Measurements from ENCODE around the gene PLD5.

The PLD5 gene

DNA sequence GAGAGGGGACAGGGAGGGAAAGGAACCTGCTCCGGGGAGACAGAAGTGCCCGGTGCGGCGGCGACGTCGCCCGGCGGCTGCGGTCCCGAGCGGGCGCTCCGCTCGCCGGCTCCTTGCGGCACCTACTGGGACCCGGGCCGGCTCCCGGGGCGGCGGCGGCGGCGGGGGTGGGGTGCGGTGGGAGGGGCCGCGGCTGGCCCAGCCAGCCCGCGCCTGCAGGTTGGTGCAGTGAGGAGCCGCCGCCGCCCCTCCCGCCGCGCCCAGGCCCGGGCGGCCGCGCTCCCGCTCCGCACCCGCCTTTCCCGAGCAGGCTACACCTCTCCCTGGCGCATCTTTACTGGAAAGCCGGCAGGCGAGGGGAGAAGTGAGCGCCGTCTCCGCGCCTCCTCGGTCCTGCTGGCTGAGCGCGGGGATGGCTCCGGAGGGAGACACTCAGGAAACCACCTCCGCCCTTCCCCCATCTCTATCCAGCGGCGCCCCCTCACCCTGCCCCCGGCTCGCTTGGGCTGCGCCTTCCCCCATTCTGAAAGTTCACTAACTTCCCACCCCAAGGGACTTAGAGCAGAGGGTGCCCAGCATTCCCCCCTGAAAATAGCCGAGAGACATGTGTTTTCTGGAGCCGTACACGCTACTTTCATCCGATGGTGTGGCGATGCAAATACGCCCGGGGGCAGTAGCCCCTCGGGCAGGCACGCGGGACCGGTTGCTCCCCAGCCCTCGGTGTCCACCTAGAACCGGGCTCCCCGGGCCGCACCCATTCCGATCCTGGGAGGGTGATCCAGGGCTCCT, at the start of gene PLD5:
PLD5 (minus strand) TSS at position 127 of the 789 bp plus-strand sequence.
- no peaks in the 10 kb centered on the region for H3K36me3 Mint-ChIP-seq
- no peak within 1 kb of the TSS for H3K27ac Mint-ChIP-seq
- no peaks in the 10 kb centered on the region for H3K9me3 Mint-ChIP-seq
- peaks cover 36% of the 10 kb centered on the region for H3K27me3 Mint-ChIP-seq
- peaks cover 7% of the 10 kb centered on the region for H3K4me1 Mint-ChIP-seq
- H3K4me3 Mint-ChIP-seq = peak within 1 kb of the TSS; percentile 36

- no peak overlapping the region for H3K4me3 Mint-ChIP-seq
- H3K27ac Mint-ChIP-seq = no peak overlapping the region
- no peaks in the 10 kb centered on the region for H3K36me3 Mint-ChIP-seq
- H3K27me3 Mint-ChIP-seq = no peaks in the 10 kb centered on the region
- H3K9me3 Mint-ChIP-seq = no peaks in the 10 kb centered on the region
- H3K4me1 Mint-ChIP-seq = no peaks in the 10 kb centered on the region
Measured at GRCh38 chr1:242569867-242570266, 45.4 kb upstream of the PLD5 start.

DNA sequence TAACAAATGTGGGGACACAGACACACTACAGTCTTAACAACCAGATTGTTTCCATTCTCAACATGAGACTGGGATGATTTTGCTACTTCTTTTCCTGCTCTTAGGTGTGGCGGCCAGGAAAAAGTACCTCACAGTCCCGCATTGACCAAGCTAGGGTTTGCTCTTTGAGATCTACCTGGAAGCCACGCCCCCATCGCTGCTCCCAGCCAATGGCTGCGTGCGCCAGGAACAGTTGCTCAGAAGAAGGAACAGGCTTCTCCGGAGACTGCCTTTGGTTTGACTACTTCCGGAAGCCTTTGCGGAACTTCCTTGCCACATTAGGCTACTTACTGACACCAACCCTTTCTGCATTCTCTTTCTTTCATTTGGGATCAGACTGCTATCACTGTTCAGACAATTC, 44.2 kb upstream of the PLD5 start:
- Mint-ChIP-seq H3K27ac (no peak overlapping the region), H3K27me3 (no peaks in the 10 kb centered on the region), H3K9me3 (no peaks in the 10 kb centered on the region), H3K4me3 (no peak overlapping the region), H3K4me1 (no peaks in the 10 kb centered on the region), H3K36me3 (no peaks in the 10 kb centered on the region)

DNA sequence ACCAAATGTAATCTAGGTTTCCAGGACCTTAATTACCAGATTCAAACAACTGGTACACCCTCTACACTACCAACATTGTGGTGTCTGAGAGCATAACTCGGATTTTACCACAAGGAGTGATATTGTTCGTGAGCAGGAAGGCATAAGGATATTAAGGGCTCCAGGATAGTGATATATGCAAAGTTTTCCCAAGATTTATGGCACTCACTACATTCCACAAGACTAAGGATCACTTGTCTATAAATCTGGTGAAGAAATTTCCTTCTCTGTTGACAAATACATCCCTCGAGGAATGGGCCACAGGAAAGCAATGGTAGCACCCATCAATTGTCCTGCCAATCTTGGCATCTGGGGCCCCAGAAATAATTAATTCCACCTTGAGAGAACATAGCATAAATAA, 43.1 kb upstream of the PLD5 start:
- no peaks in the 10 kb centered on the region for H3K4me1 Mint-ChIP-seq
- H3K27ac Mint-ChIP-seq = no peak overlapping the region
- H3K27me3 Mint-ChIP-seq = no peaks in the 10 kb centered on the region
- H3K4me3 Mint-ChIP-seq = no peak overlapping the region
- no peaks in the 10 kb centered on the region for H3K36me3 Mint-ChIP-seq
- H3K9me3 Mint-ChIP-seq = no peaks in the 10 kb centered on the region

- no peaks in the 10 kb centered on the region for H3K9me3 Mint-ChIP-seq
- no peak overlapping the region for H3K4me3 Mint-ChIP-seq
- peaks cover 5% of the 10 kb centered on the region for H3K27me3 Mint-ChIP-seq
- no peak overlapping the region for H3K27ac Mint-ChIP-seq
- no peaks in the 10 kb centered on the region for H3K4me1 Mint-ChIP-seq
- no peaks in the 10 kb centered on the region for H3K36me3 Mint-ChIP-seq
Measured at GRCh38 chr1:242556759-242557158, 32.3 kb upstream of the PLD5 start.

GRCh38 chr1:242556276-242556675, 31.8 kb upstream of the PLD5 start:
- Mint-ChIP-seq H3K9me3 (no peaks in the 10 kb centered on the region), H3K27ac (no peak overlapping the region), H3K27me3 (peaks cover 5% of the 10 kb centered on the region), H3K4me1 (no peaks in the 10 kb centered on the region), H3K36me3 (no peaks in the 10 kb centered on the region), H3K4me3 (no peak overlapping the region)

GRCh38 chr1:242554577-242554976, 30.1 kb upstream of the PLD5 start:
- no peaks in the 10 kb centered on the region for H3K4me1 Mint-ChIP-seq
- H3K4me3 Mint-ChIP-seq = no peak overlapping the region
- no peaks in the 10 kb centered on the region for H3K36me3 Mint-ChIP-seq
- peaks cover 5% of the 10 kb centered on the region for H3K27me3 Mint-ChIP-seq
- no peaks in the 10 kb centered on the region for H3K9me3 Mint-ChIP-seq
- H3K27ac Mint-ChIP-seq = no peak overlapping the region

DNA sequence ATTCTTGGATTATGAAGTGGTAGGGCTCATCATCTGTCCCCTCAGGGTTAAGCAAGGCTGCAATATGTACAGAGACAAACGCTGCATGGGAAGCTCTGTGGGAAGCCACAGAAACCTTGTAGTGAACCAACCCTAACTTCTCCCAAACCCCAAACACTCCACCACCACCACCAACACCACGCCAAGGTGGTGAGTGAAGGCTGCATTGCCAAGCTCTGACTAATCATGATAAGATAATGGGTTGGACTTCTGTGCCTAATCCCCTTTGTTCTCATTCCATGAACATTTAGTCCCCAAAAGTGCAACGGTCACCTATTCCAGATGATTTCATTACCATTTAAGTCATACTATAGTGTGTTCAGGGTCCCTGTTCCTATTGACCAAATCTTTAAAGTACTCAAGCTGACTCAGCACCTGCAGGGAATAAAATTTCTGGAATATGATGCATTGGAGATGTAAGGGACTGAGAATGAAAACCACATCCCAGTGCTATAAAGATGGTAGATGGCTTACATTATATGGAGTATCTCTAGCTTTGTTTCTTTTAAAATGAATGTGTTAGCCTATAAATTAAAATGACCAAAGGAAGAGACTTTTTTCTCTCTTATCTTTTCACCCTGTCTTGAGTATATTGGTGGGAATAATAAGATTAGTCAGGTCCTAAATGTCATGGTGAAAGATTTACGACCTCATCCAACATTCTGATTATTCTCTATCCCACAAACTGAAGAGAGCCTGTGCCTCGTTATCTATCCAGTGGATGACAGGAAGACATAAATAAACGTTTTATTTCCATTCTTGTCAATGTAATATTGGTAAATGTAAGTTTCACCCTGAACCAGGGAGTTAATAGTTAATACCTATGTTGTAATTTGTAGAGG, 22.6 kb upstream of the PLD5 start:
- no peaks in the 10 kb centered on the region for H3K4me1 Mint-ChIP-seq
- no peak overlapping the region for H3K27ac Mint-ChIP-seq
- no peaks in the 10 kb centered on the region for H3K9me3 Mint-ChIP-seq
- no peak overlapping the region for H3K4me3 Mint-ChIP-seq
- peaks cover 4% of the 10 kb centered on the region for H3K27me3 Mint-ChIP-seq
- no peaks in the 10 kb centered on the region for H3K36me3 Mint-ChIP-seq

- Mint-ChIP-seq H3K36me3 (no peaks in the 10 kb centered on the region), H3K9me3 (no peaks in the 10 kb centered on the region), H3K27ac (no peak overlapping the region), H3K27me3 (peaks cover 4% of the 10 kb centered on the region), H3K4me3 (no peak overlapping the region), H3K4me1 (no peaks in the 10 kb centered on the region)
Measured at GRCh38 chr1:242546441-242546840, 21.9 kb upstream of the PLD5 start.

- Mint-ChIP-seq H3K27me3 (peaks cover 5% of the 10 kb centered on the region), H3K27ac (no peak overlapping the region), H3K4me1 (no peaks in the 10 kb centered on the region), H3K4me3 (no peak overlapping the region), H3K9me3 (no peaks in the 10 kb centered on the region), H3K36me3 (no peaks in the 10 kb centered on the region)
Measured at GRCh38 chr1:242544071-242544470, 19.6 kb upstream of the PLD5 start.

GRCh38 chr1:242542271-242542670, 17.8 kb upstream of the PLD5 start:
- no peaks in the 10 kb centered on the region for H3K4me1 Mint-ChIP-seq
- H3K27ac Mint-ChIP-seq = no peak overlapping the region
- H3K27me3 Mint-ChIP-seq = peaks cover 5% of the 10 kb centered on the region
- H3K9me3 Mint-ChIP-seq = no peaks in the 10 kb centered on the region
- no peaks in the 10 kb centered on the region for H3K36me3 Mint-ChIP-seq
- no peak overlapping the region for H3K4me3 Mint-ChIP-seq

DNA sequence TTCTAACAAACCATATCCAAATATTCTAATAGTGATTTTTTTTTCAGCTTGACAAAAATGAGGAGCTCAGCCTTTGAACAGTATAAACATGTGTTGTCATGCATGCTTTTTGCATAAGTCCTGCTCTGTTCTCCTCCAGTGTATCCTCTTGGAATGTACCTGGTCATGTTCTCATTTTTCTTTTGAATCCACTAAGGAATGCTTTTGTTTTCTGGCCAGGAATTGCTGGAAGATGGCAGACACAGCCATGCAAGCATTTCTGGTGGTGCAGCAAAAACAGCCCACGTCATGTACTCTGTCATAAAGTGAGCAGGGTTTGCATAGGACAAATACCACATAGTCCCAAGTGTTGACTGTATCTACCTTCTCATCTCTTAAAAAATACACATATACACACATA, 11.5 kb upstream of the PLD5 start:
- Mint-ChIP-seq H3K4me3 (no peak overlapping the region), H3K27ac (no peak overlapping the region), H3K27me3 (peaks cover 1% of the 10 kb centered on the region), H3K4me1 (no peaks in the 10 kb centered on the region), H3K9me3 (no peaks in the 10 kb centered on the region), H3K36me3 (no peaks in the 10 kb centered on the region)

DNA sequence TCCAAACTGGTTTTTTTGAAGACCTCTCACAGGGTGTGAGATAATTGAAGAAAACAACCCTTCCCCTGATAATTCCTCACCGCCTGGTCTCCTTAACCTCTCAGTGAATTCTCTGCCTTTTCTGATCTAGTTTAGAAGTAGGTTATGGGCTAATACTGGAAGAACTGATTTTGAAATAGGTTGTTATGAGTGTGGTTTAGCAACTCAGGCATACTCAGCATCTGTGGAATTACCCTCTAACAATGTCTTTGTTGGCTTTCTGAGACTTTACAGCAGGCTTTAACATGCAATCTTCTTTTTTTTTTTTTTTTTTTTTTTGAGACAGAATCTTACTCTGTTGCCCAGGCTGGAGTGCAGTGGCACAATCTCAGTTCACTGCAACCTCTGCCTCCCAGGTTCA, 10.3 kb upstream of the PLD5 start:
- Mint-ChIP-seq H3K27me3 (no peaks in the 10 kb centered on the region), H3K27ac (no peak overlapping the region), H3K36me3 (no peaks in the 10 kb centered on the region), H3K4me3 (no peak overlapping the region), H3K4me1 (no peaks in the 10 kb centered on the region), H3K9me3 (no peaks in the 10 kb centered on the region)

- H3K36me3 Mint-ChIP-seq = no peaks in the 10 kb centered on the region
- H3K9me3 Mint-ChIP-seq = no peaks in the 10 kb centered on the region
- H3K27ac Mint-ChIP-seq = no peak overlapping the region
- H3K4me3 Mint-ChIP-seq = no peak overlapping the region
- H3K27me3 Mint-ChIP-seq = peaks cover 8% of the 10 kb centered on the region
- H3K4me1 Mint-ChIP-seq = no peaks in the 10 kb centered on the region
Measured at GRCh38 chr1:242530761-242531160, 6.3 kb upstream of the PLD5 start.

DNA sequence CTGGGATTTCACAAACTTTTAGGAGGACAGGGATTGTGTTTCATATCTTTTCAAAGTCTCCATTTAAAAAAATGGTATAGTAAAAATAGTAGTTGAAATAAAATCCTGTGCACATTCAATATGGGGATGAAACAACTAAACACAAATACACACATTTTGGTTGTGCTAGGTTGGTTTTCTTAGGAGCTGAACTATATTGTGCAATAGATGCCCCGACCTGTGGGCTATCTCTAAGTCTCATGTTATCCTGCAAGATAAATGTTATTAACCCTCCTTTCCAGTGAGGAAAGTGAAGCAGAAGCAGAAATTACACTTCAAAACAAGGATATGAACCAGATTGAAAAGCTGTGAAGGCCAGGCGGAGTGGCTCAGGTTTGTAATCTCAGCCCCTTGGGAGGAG, 1.3 kb upstream of the PLD5 start:
- Mint-ChIP-seq H3K4me3 (peak overlapping the region; percentile 31), H3K36me3 (no peaks in the 10 kb centered on the region), H3K27me3 (peaks cover 33% of the 10 kb centered on the region), H3K9me3 (no peaks in the 10 kb centered on the region), H3K4me1 (peaks cover 7% of the 10 kb centered on the region), H3K27ac (no peak overlapping the region)

GRCh38 chr1:242525360-242525722, 844 bp upstream of the PLD5 start:
- no peak overlapping the region for H3K27ac Mint-ChIP-seq
- H3K36me3 Mint-ChIP-seq = no peaks in the 10 kb centered on the region
- H3K4me1 Mint-ChIP-seq = peaks cover 7% of the 10 kb centered on the region
- H3K9me3 Mint-ChIP-seq = no peaks in the 10 kb centered on the region
- H3K27me3 Mint-ChIP-seq = peaks cover 36% of the 10 kb centered on the region
- peak overlapping the region; percentile 31 for H3K4me3 Mint-ChIP-seq

Data from activated naive CD4-positive, alpha-beta T cell treated with anti-CD3 and anti-CD28 coated beads, Interleukin-2, amount 50 U/mL, for 24 hours (primary cell).